ENCODE results near the gene FAN1. TPM values are rescaled to one million over a fixed set of nuclear protein-coding genes. Genes with fewer than 3 reads are reported as not detected.

The FAN1 gene
- polyA plus RNA-seq, 3 donors: 0.38 to 7.9 (median 0.95) TPM

- Mint-ChIP-seq H3K36me3 (peaks cover 7 to 8% of the 10 kb centered on the region in 2 donors), H3K27ac (no peak overlapping the region), H3K4me3 (no peak overlapping the region), H3K9me3 (peaks cover 0 to 2% (median 0%) of the 10 kb centered on the region in 7 donors), H3K4me1 (peaks cover 4% of the 10 kb centered on the region), H3K27me3 (ENCODE audit: low read depth in 3 of 3) (peaks cover 0 to 2% (median 0%) of the 10 kb centered on the region in 3 donors)
- H2AFZ ChIP-seq (ENCODE audit: insufficient read depth, low read depth, low read length, poor library complexity, severe bottlenecking): no peak overlapping the region
- no peak for DNase-seq
- no peaks in the 10 kb centered on the region for H4K20me1 ChIP-seq (ENCODE audit: insufficient read depth, low read length)
- no peaks in the 10 kb centered on the region for H3K27me3 ChIP-seq (ENCODE audit: control insufficient read depth in 2 of 2, insufficient read depth in 2 of 2, low read length in 2 of 2)
- no peak overlapping the region for H3K9ac ChIP-seq (ENCODE audit: insufficient read depth, low read length, poor library complexity, severe bottlenecking)
- intact Hi-C loops (cut with micrococcal nuclease): no loop called here
- no peak overlapping the region for H3K4me3 ChIP-seq (replicated peaks in 1 of 3; ENCODE audit: low read depth in 2 of 3, low read length in 3 of 3)
- H3K4me1 ChIP-seq (ENCODE audit: control insufficient read depth in 1 of 2, insufficient read depth in 2 of 2, low read length in 2 of 2): no peaks in the 10 kb centered on the region
- no peaks in the 10 kb centered on the region for H3K36me3 ChIP-seq (replicated peaks in 1 of 2; ENCODE audit: control insufficient read depth in 1 of 2, insufficient read depth in 2 of 2, low read length in 2 of 2)
- WGBS (ENCODE audit: insufficient coverage): 97% methylated on average over 16 of the region's 33 CpGs
- no peak overlapping the region for H3K4me2 ChIP-seq (replicated peaks; ENCODE audit: extremely low read depth, low read length, poor library complexity, severe bottlenecking)
- no peak overlapping the region for H3K27ac ChIP-seq (ENCODE audit: low read depth in 1 of 2, low read length in 2 of 2)
- no peaks in the 10 kb centered on the region for H3K79me2 ChIP-seq (ENCODE audit: insufficient read depth, low read length)
- TF ChIP-seq CTCF (IDR thresholded peaks at IDR 0.05): no peak
- no peaks in the 10 kb centered on the region for H3K9me3 ChIP-seq (replicated peaks in 1 of 2; ENCODE audit: control insufficient read depth in 1 of 2, insufficient read depth in 1 of 2, low read length in 2 of 2)
Measured at GRCh38 chr15:30895461-30896210, 8.1 kb upstream of the FAN1 start.

GRCh38 chr15:30896211-30896606 is 7.5 kb upstream of the FAN1 start:
- 100% methylated on average over 6 of the region's 12 CpGs for WGBS (ENCODE audit: insufficient coverage)
- H3K9me3 ChIP-seq (replicated peaks in 1 of 2; ENCODE audit: control insufficient read depth in 1 of 2, insufficient read depth in 1 of 2, low read length in 2 of 2): no peaks in the 10 kb centered on the region
- intact Hi-C loops (cut with micrococcal nuclease): no loop called here

More at GRCh38 chr15:30896211-30896606, 7.5 kb upstream of the FAN1 start:
- Mint-ChIP-seq H3K27ac (no peak overlapping the region), H3K27me3 (ENCODE audit: low read depth in 3 of 3) (peaks cover 0 to 2% (median 0%) of the 10 kb centered on the region in 3 donors), H3K4me3 (no peak overlapping the region), H3K36me3 (peaks cover 10 to 14% of the 10 kb centered on the region in 2 donors), H3K9me3 (peaks cover 0 to 2% (median 0%) of the 10 kb centered on the region in 7 donors), H3K4me1 (peaks cover 4% of the 10 kb centered on the region)
- Histone ChIP-seq H2AFZ (ENCODE audit: insufficient read depth, low read depth, low read length, poor library complexity, severe bottlenecking) (no peak overlapping the region), H3K4me1 (ENCODE audit: control insufficient read depth in 1 of 2, insufficient read depth in 2 of 2, low read length in 2 of 2) (no peaks in the 10 kb centered on the region), H3K36me3 (replicated peaks in 1 of 2; ENCODE audit: control insufficient read depth in 1 of 2, insufficient read depth in 2 of 2, low read length in 2 of 2) (no peaks in the 10 kb centered on the region), H3K4me3 (replicated peaks in 1 of 3; ENCODE audit: low read depth in 2 of 3, low read length in 3 of 3) (no peak overlapping the region), H3K27ac (ENCODE audit: low read depth in 1 of 2, low read length in 2 of 2) (no peak overlapping the region), H3K9ac (ENCODE audit: insufficient read depth, low read length, poor library complexity, severe bottlenecking) (no peak overlapping the region), H3K27me3 (ENCODE audit: control insufficient read depth in 2 of 2, insufficient read depth in 2 of 2, low read length in 2 of 2) (no peaks in the 10 kb centered on the region), H3K79me2 (ENCODE audit: insufficient read depth, low read length) (no peaks in the 10 kb centered on the region), H3K4me2 (replicated peaks; ENCODE audit: extremely low read depth, low read length, poor library complexity, severe bottlenecking) (no peak overlapping the region), H4K20me1 (ENCODE audit: insufficient read depth, low read length) (no peaks in the 10 kb centered on the region)
- TF ChIP-seq CTCF (IDR thresholded peaks at IDR 0.05): no peak
- DNase-seq: no peak

Measured in CD14-positive monocyte (primary cell).